Psoas muscle (tissue), 8 donors: ENCODE results near the gene RFC3. TPM values are rescaled to one million over a fixed set of nuclear protein-coding genes. Genes with fewer than 3 reads are reported as not detected.

Source experiments
- ATAC-seq, 4 donors: fragments of 200-7000 bp; cut with Tn5 transposase; one replicate each; pipeline ENCODE4 v1.9.1; 2020; ENCODE audit warnings: moderate library complexity in 3 of 4, mild to moderate bottlenecking in 2 of 4
- DNase-seq, 2 donors: peaks; one replicate each; pipeline ENCODE4 v3.0.0-alpha.2; 2020
- H3K27ac ChIP-seq: fragments of 200-600 bp; one replicate; pipeline ENCODE4 v1.8.0; 2022
- H3K27me3 ChIP-seq, 3 donors: fragments of 200-600 bp in 1 of 3; one replicate each; pipeline versions ENCODE4 v1.6.1 to v1.8.0; 2013 to 2022; ENCODE audit warnings: low read length in 2 of 3, mild to moderate bottlenecking in 2 of 3, moderate library complexity in 1 of 3; ENCODE audit not compliant: insufficient read depth in 3 of 3
- H3K36me3 ChIP-seq, 2 donors: fragments of 200-600 bp in 1 of 2; one replicate each; pipeline versions ENCODE4 v1.6.1 to v1.8.0; 2013 to 2022; ENCODE audit warnings: low read depth in 1 of 2, mild to moderate bottlenecking in 1 of 2, moderate library complexity in 1 of 2; ENCODE audit not compliant: insufficient read depth in 1 of 2
- H3K4me1 ChIP-seq: fragments of 200-600 bp; one replicate; pipeline ENCODE4 v1.8.0; 2022
- H3K4me3 ChIP-seq: fragments of 200-600 bp; one replicate; pipeline ENCODE4 v1.8.0; 2022; ENCODE audit warnings: mild to moderate bottlenecking
- H3K9me3 ChIP-seq: fragments of 200-600 bp; one replicate; pipeline ENCODE4 v1.8.0; 2022
- CTCF ChIP-seq: fragments of 200-600 bp; IDR thresholded peaks from one replicate; pipeline ENCODE4 v1.8.0; 2022; ENCODE audit warnings: antibody characterized with exemption
- WGBS, 3 donors: extraction: QIAGEN DNeasy Blood & Tissue Kit; methylation state at CpG; one replicate each; pipeline versions ENCODE4 v1.1.6 to v1.1.7; 2013; 5-methylcytosine and 5-hydroxymethylcytosine counted together
- intact Hi-C, 2 donors: fragments of 100-400 bp; cut with DNase I; formaldehyde crosslinking; loops; one replicate each; pipeline versions ENCODE4 v1.11.0 to v1.14.2; 2022
- polyA plus RNA-seq, 3 donors: library from polyadenylated mRNA; stranded (reverse); fragments of 200-250 nt; gene quantifications; one replicate each; pipeline ENCODE4 v1.2.3, GENCODE V29; 2013
- total RNA-seq, 4 donors: library from RNA; stranded (reverse); fragmentation: NEBNext Ultra II Directional in 2 of 4; extraction: Animal tissue kit (Norgen Biotek cat#: 25700) in 2 of 4; gene quantifications; one replicate each; pipeline versions ENCODE4 v1.2.1 to v1.2.4, GENCODE V29; 2021 to 2023
- donor health status: healthy with polysubstance abuse.
- donor health status: DM: no; HTN: no; CAD: no; lungs with moderate emphysema.
- donor health status: Bipolar disorder and iron deficiency.
- donor health status: healthy.
- donor health status: DM: yes; HTN: yes; CAD: no.
- donor health status: DM: no; HTN: no; CAD: no.
- donor health status: DM: no; HTN: no; CAD: no.
- donor health status: DM: yes; HTN: yes; CAD: no.

RFC3 gene
- total and polyA plus RNA-seq, 7 donors, result 1.6 to 3.8 (median 2.7) TPM

- Histone ChIP-seq H3K4me3 (peak overlapping the region; percentile 52), H3K4me1 (no peaks in the 10 kb centered on the region), H3K27ac (no peak overlapping the region), H3K27me3 (no peaks in the 10 kb centered on the region), H3K36me3 (no peaks in the 10 kb centered on the region), H3K9me3 (no peaks in the 10 kb centered on the region)
- no peak for TF ChIP-seq CTCF
- intact Hi-C loops, result no loop called here
- ATAC-seq (no peak), DNase-seq (no peak)
- WGBS, 3 donors, result 38 to 52% (median 50%) methylated on average over 6 of the region's 6 CpGs
These were observed 30.8 kb upstream of the RFC3 start for GRCh38 chr13:33787051-33787591.

- DNase-seq (no peak), ATAC-seq (no peak)
- H3K27me3 ChIP-seq, result no peaks in the 10 kb centered on the region
- intact Hi-C loops, result no loop called here
- H3K27ac ChIP-seq, result no peak overlapping the region
- no peak overlapping the region for H3K4me3 ChIP-seq
- 82 to 90% (median 89%) methylated on average over 1 of the region's 1 CpG for WGBS, 3 donors
- H3K4me1 ChIP-seq, result no peaks in the 10 kb centered on the region
- no peaks in the 10 kb centered on the region for H3K36me3 ChIP-seq
- no peak for TF ChIP-seq CTCF
- no peaks in the 10 kb centered on the region for H3K9me3 ChIP-seq
These were observed 28.8 kb upstream of the RFC3 start for GRCh38 chr13:33789066-33789606.

- no peak for TF ChIP-seq CTCF
- Histone ChIP-seq H3K36me3 (no peaks in the 10 kb centered on the region), H3K4me3 (no peak overlapping the region), H3K27me3 (no peaks in the 10 kb centered on the region), H3K9me3 (no peaks in the 10 kb centered on the region), H3K4me1 (no peaks in the 10 kb centered on the region), H3K27ac (no peak overlapping the region)
- intact Hi-C loops, result loop anchor here in 1 of 2 donors (10.0 kb wide), 1 partner anchor 1365 kb away; no protein-coding TSS in a partner anchor
- 56 to 66% (median 56%) methylated on average over 4 of the region's 4 CpGs for whole genome bisulfite sequencing, 3 donors
- ATAC-seq (no peak), DNase-seq (no peak)
These were observed 28.2 kb upstream of the RFC3 start for GRCh38 chr13:33789739-33790138.

- H3K4me3 ChIP-seq, result no peak overlapping the region
- no peaks in the 10 kb centered on the region for H3K27me3 ChIP-seq
- no peaks in the 10 kb centered on the region for H3K9me3 ChIP-seq
- no peak for TF ChIP-seq CTCF
- H3K4me1 ChIP-seq, result peaks cover 8% of the 10 kb centered on the region
- ATAC-seq, result no peak
- intact Hi-C loops, result loop anchor here in 1 of 2 donors (10.0 kb wide), 1 partner anchor 1361 kb away; no protein-coding TSS in a partner anchor
- DNase-seq, result no peak
- H3K27ac ChIP-seq, result no peak overlapping the region
- H3K36me3 ChIP-seq, result no peaks in the 10 kb centered on the region
These were observed 24.2 kb upstream of the RFC3 start for GRCh38 chr13:33793726-33794125.

GRCh38 chr13:33794576-33794975, 23.4 kb upstream of the RFC3 start:
- no peak for TF ChIP-seq CTCF
- WGBS, 3 donors, result 24 to 30% (median 29%) methylated on average over 4 of the region's 4 CpGs
- DNase-seq (no peak), ATAC-seq (peak in 2 of 4 donors; percentile 50 to 51)
- Histone ChIP-seq H3K27me3 (no peaks in the 10 kb centered on the region), H3K27ac (no peak overlapping the region), H3K4me1 (peaks cover 8% of the 10 kb centered on the region), H3K36me3 (no peaks in the 10 kb centered on the region), H3K4me3 (no peak overlapping the region), H3K9me3 (no peaks in the 10 kb centered on the region)
- intact Hi-C loops, result loop anchor here in 1 of 2 donors (10.0 kb wide), 1 partner anchor 1360 kb away; no protein-coding TSS in a partner anchor
